Pancreas (tissue), 10 donors: ENCODE results near the gene EPHA6. TPM values are rescaled to one million over a fixed set of nuclear protein-coding genes. Genes with fewer than 3 reads are reported as not detected.

Experiments
- ATAC-seq, 4 donors: fragments of 200-7000 bp; cut with Tn5 transposase; one replicate each; pipeline versions ENCODE4 v1.8.0 to v1.9.1; 2020; ENCODE audit warnings: mild to moderate bottlenecking in 4 of 4, moderate library complexity in 4 of 4
- DNase-seq, 6 donors: peaks; one replicate each; pipeline ENCODE4 v3.0.0-alpha.2; 2020
- FAIRE-seq: peaks from 2 replicates; lab custom pipeline; 2012; peaks lifted over from hg19 to GRCh38; lab: Jason Lieb, UNC
- H3K27ac ChIP-seq, 4 donors: fragments of 200-600 bp; sonication (generic); 1 replicate in 3 of 4; 2 replicates in 1 of 4; pipeline versions ENCODE4 v1.5.0 to v1.8.0; 2020
- H3K27me3 ChIP-seq, 4 donors: fragments of 200-600 bp; one replicate each; pipeline ENCODE4 v1.8.0; 2021
- H3K36me3 ChIP-seq, 3 donors: fragments of 200-600 bp; sonication (generic) in 1 of 3; one replicate each; pipeline versions ENCODE4 v1.5.0 to v1.8.0; 2020 to 2021
- H3K4me1 ChIP-seq, 3 donors: fragments of 200-600 bp; one replicate each; pipeline ENCODE4 v1.8.0; 2021
- H3K4me3 ChIP-seq, 4 donors: fragments of 200-600 bp; sonication (generic) in 2 of 4; one replicate each; pipeline versions ENCODE4 v1.5.0 to v1.8.0; 2020 to 2021
- H3K9me3 ChIP-seq, 4 donors: fragments of 200-600 bp; one replicate each; pipeline ENCODE4 v1.8.0; 2021
- CTCF ChIP-seq, 4 donors: fragments of 200-600 bp; sonication (generic) in 3 of 4; IDR thresholded peaks; one replicate each; pipeline versions ENCODE4 v1.5.0 to v1.8.0; 2021; ENCODE audit warnings: antibody characterized with exemption in 4 of 4
- WGBS, 2 donors: extraction: QIAGEN DNeasy Blood & Tissue Kit; methylation state at CpG; one replicate each; pipeline ENCODE4 v1.1.7; 2013; 5-methylcytosine and 5-hydroxymethylcytosine counted together
- intact Hi-C, 3 donors: fragments of 100-400 bp; cut with DNase I; formaldehyde crosslinking; loops; one replicate each; pipeline versions ENCODE4 v1.11.1 to v1.14.2; 2022
- polyA plus RNA-seq, 2 donors: library from polyadenylated mRNA; stranded (reverse); fragments of 200-250 nt; gene quantifications; one replicate each; pipeline ENCODE4 v1.2.3, GENCODE V29; 2013
- total RNA-seq, 6 donors: library from RNA; stranded (reverse); fragmentation: NEBNext Ultra II Directional in 4 of 6; extraction: Animal tissue kit (Norgen Biotek cat#: 25700) in 4 of 6; gene quantifications; one replicate each; pipeline versions ENCODE4 v1.2.1 to v1.2.4, GENCODE V29; 2021 to 2023
- donor health status: healthy with polysubstance abuse.
- donor health status: DM: no; HTN: no; CAD: no; lungs with moderate emphysema.
- donor health status: DM: no; HTN: no; CAD: no.
- donor health status: control.
- donor health status: control.
- donor health status: Bipolar disorder and iron deficiency.
- donor health status: DM: yes; HTN: yes; CAD: no.
- donor health status: DM: no; HTN: no; CAD: no.
- donor health status: DM: no; HTN: no; CAD: no.
- donor health status: DM: yes; HTN: yes; CAD: no.

EPHA6 gene
- total and polyA plus RNA-seq, 8 donors: 0.15 to 1.1 (median 0.57) TPM

GRCh38 chr3:97488741-97489140 lies 674.3 kb downstream of the EPHA6 start:
- DNase-seq: no peak
- FAIRE-seq: no peak
- Histone ChIP-seq H3K4me3 (no peak overlapping the region), H3K9me3 (no peaks in the 10 kb centered on the region), H3K4me1 (no peaks in the 10 kb centered on the region), H3K36me3 (no peaks in the 10 kb centered on the region), H3K27ac (no peak overlapping the region), H3K27me3 (no peaks in the 10 kb centered on the region)
- intact Hi-C loops: no loop called here
- WGBS, 2 donors: 66 to 76% methylated on average over 1 of the region's 1 CpG
- TF ChIP-seq CTCF (IDR thresholded peaks at IDR 0.05): no peak
- no peak for ATAC-seq

DNA sequence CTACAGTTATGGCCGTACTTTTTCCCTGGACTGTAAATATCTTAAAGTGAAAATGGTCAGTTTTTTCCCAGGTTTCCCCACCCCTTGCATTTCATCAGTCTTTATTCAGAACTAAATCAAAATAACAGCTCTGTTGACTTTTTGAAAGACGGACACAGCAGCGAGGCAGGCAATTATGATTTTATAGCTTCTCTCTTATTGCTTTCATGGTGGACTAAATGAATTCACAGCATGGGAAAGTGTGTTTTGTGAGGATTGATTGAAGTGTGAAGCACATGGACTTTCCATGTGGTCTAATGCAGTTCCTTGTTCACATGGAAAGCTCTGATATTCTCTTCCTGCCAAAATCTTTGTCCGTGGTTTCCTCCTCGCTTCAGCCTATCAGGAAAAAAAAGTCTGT lies 681.5 kb downstream of the EPHA6 start:
- no peak overlapping the region for H3K27ac ChIP-seq
- FAIRE-seq: no peak
- intact Hi-C loops: no loop called here

DNA sequence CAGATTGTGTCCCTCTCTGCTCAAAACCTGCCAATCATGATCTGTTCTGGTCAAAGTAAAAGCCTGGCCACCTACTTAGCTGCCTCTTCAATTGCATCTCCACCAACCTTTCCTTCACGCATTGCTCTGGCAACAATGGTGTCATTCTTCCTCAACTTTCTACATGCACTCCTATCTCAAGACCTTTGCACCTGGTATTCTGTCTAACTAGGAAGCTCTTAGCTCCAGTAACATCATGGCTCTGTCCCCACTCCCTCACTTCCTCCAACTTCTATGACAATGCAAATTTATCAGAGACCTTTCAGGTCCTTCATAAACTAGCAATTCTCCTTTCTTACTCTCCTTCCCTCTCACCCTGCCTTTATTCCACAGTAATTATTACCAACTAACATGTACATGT lies 682.7 kb downstream of the EPHA6 start:
- FAIRE-seq: no peak
- WGBS, 2 donors: 76 to 96% methylated on average over 1 of the region's 1 CpG
- Histone ChIP-seq H3K27me3 (no peaks in the 10 kb centered on the region), H3K27ac (no peak overlapping the region), H3K9me3 (no peaks in the 10 kb centered on the region), H3K36me3 (no peaks in the 10 kb centered on the region), H3K4me1 (no peaks in the 10 kb centered on the region), H3K4me3 (no peak overlapping the region)
- intact Hi-C loops: no loop called here
- no peak for TF ChIP-seq CTCF (IDR thresholded peaks at IDR 0.05)
- no peak for ATAC-seq
- no peak for DNase-seq

More for the DNA sequence above, 681.5 kb downstream of the EPHA6 start:
- Histone ChIP-seq H3K4me3 (no peak overlapping the region), H3K36me3 (no peaks in the 10 kb centered on the region), H3K27me3 (no peaks in the 10 kb centered on the region), H3K4me1 (no peaks in the 10 kb centered on the region), H3K9me3 (no peaks in the 10 kb centered on the region)
- WGBS, 2 donors: 68 to 86% methylated on average over 5 of the region's 5 CpGs
- no peak for TF ChIP-seq CTCF (IDR thresholded peaks at IDR 0.05)
- DNase-seq (no peak), ATAC-seq (no peak)

DNA sequence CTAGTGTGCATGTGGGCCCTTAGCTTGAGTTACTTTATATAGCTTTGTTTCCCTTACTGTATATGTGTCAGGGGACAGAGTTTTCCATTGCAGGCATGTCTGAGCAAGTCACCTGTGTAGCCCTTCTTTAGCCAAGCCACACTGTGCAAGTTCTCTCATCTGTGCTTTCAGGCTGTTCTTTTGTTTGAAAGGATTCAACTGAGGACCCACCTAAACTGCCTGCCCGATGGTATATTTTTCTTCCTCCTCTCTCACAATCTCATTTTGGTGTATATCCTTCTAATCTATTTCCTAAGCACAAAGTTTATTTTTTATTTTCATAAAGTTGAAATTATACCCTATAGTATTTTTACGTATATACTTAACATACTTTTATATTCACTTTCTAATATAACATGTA lies 690.1 kb downstream of the EPHA6 start:
- H3K9me3 ChIP-seq: no peaks in the 10 kb centered on the region
- intact Hi-C loops: no loop called here
- no peak overlapping the region for H3K4me3 ChIP-seq
- H3K4me1 ChIP-seq: no peaks in the 10 kb centered on the region
- no peaks in the 10 kb centered on the region for H3K27me3 ChIP-seq
- no peak for ATAC-seq
- no peak for TF ChIP-seq CTCF (IDR thresholded peaks at IDR 0.05)
- DNase-seq: no peak
- no peak for FAIRE-seq
- no peak overlapping the region for H3K27ac ChIP-seq
- 76 to 88% methylated on average over 2 of the region's 2 CpGs for WGBS, 2 donors
- H3K36me3 ChIP-seq: no peaks in the 10 kb centered on the region

GRCh38 chr3:97510795-97511194 lies 696.4 kb downstream of the EPHA6 start:
- intact Hi-C loops: no loop called here
- no peak for ATAC-seq
- no peak for FAIRE-seq

More at GRCh38 chr3:97510795-97511194, 696.4 kb downstream of the EPHA6 start:
- Histone ChIP-seq H3K27ac (no peak overlapping the region), H3K27me3 (no peaks in the 10 kb centered on the region), H3K36me3 (no peaks in the 10 kb centered on the region), H3K4me1 (no peaks in the 10 kb centered on the region), H3K4me3 (no peak overlapping the region), H3K9me3 (no peaks in the 10 kb centered on the region)
- no peak for TF ChIP-seq CTCF (IDR thresholded peaks at IDR 0.05)
- no peak for DNase-seq
- 52 to 61% methylated on average over 4 of the region's 4 CpGs for WGBS, 2 donors
